Osteoblast (primary cell): ENCODE results near the gene PDGFRA. TPM values are rescaled to one million over a fixed set of nuclear protein-coding genes. Genes with fewer than 3 reads are reported as not detected.

Source experiments
- DNase-seq: peaks from one replicate; pipeline ENCODE4 v3.0.0; 2011; ENCODE audit warnings: low spot score, mixed read lengths; ENCODE audit not compliant: insufficient read length; ENCODE audit errors: missing footprints
- H2AFZ ChIP-seq: 2 replicates; pipeline ENCODE4 v1.6.0; 2011; ENCODE audit warnings: mild to moderate bottlenecking, low read length
- H3K27ac ChIP-seq: 2 replicates; pipeline ENCODE4 v1.5.1; 2011; ENCODE audit warnings: mild to moderate bottlenecking, low read depth, low read length, moderate library complexity
- H3K27me3 ChIP-seq: 2 replicates; pipeline ENCODE4 v1.6.0; 2012; ENCODE audit warnings: mild to moderate bottlenecking, control low read depth, inconsistent platforms, low read length, moderate library complexity; ENCODE audit not compliant: insufficient read depth
- H3K36me3 ChIP-seq: 2 replicates; pipeline ENCODE4 v1.5.1; 2011; ENCODE audit warnings: mild to moderate bottlenecking, low read length, control low read depth, moderate library complexity; ENCODE audit not compliant: insufficient read depth
- H3K4me1 ChIP-seq: 2 replicates; pipeline ENCODE4 v1.5.1; 2011; ENCODE audit warnings: mild to moderate bottlenecking, low read length, control low read depth, moderate library complexity; ENCODE audit not compliant: insufficient read depth
- H3K4me2 ChIP-seq: 2 replicates; pipeline ENCODE4 v1.6.0; 2011; ENCODE audit warnings: mild to moderate bottlenecking, low read length; ENCODE audit not compliant: insufficient read depth
- H3K4me3 ChIP-seq: fragments of 200-600 bp; sonication (generic); 3 replicates; pipeline ENCODE4 v1.5.1; 2012; ENCODE audit warnings: mild to moderate bottlenecking, low read length, inconsistent platforms; ENCODE audit not compliant: insufficient read depth
- H3K79me2 ChIP-seq: 2 replicates; pipeline ENCODE4 v1.6.0; 2012; ENCODE audit warnings: mild to moderate bottlenecking, low read length, control low read depth, inconsistent platforms; ENCODE audit not compliant: insufficient read depth
- H3K9me3 ChIP-seq: 2 replicates; pipeline ENCODE4 v1.5.1; 2011; ENCODE audit warnings: low read depth, low read length, control low read depth
- H4K20me1 ChIP-seq: 2 replicates; pipeline ENCODE4 v1.6.0; 2012; ENCODE audit warnings: mild to moderate bottlenecking, low read length, control low read depth; ENCODE audit not compliant: insufficient read depth
- total RNA-seq: library from RNA; depleted of rRNA; stranded (reverse); fragments of >200 nt; gene quantifications from 2 replicates; pipeline ENCODE4 v1.2.3, GENCODE V29; 2012
- TF ChIP-seq, protein P1 (sequence below): IDR thresholded peaks from 2 replicates; pipeline ENCODE4 v1.5.1; 2011; ENCODE audit warnings: mild to moderate bottlenecking, low read depth, low read length, moderate library complexity; ENCODE audit errors: extremely low read depth

PDGFRA gene
- total RNA-seq, 1 donor, result 316 TPM

DNA sequence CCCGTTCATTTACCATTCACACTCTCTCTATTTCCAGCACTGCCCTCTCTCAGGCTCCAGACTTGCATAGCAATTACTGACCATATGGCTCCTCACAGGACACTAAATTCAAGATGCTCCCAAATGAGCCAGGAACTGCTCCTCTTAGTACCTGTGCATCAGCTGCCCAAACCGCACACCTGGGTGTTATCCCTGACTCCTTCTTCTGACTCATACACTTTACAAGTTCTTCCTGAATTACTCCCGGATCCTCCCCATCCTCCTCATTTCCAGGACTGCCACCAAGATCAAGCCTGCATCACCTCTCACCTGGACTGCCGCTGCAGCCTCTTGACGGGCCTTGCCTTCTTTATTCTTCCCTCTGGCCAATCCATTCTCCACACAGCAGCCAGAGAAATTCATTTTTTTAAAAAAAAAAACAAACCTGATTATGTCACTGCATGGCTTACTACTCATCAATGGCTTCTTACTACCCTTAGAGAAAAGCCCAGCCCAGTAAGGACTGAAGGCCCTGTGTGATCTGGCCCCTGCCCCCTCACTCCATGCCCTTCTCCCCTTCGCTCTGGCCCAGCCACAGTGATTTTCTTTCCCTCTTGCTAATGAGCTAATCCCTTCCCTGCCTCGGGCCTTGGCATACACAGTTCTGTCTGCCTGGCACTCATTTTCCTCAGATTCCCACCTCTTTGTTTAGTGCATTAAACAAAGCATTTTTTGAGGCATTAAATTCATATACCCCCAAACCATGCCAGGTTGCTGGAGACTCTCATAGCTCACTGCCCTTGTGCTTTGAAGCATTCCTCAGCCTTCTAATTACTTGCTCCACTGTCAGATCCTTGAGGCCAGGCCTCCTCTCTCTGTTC lies 92.0 kb downstream of the PDGFRA start:
- DNase-seq, result peak; percentile 27
- H3K4me2 ChIP-seq, result no peak overlapping the region
- H3K79me2 ChIP-seq, result no peaks in the 10 kb centered on the region
- no peaks in the 10 kb centered on the region for H4K20me1 ChIP-seq
- no peaks in the 10 kb centered on the region for H3K9me3 ChIP-seq
- no peaks in the 10 kb centered on the region for H3K36me3 ChIP-seq
- H2AFZ ChIP-seq, result no peak overlapping the region
- no peaks in the 10 kb centered on the region for H3K4me1 ChIP-seq
- TF ChIP-seq, protein P1, sequence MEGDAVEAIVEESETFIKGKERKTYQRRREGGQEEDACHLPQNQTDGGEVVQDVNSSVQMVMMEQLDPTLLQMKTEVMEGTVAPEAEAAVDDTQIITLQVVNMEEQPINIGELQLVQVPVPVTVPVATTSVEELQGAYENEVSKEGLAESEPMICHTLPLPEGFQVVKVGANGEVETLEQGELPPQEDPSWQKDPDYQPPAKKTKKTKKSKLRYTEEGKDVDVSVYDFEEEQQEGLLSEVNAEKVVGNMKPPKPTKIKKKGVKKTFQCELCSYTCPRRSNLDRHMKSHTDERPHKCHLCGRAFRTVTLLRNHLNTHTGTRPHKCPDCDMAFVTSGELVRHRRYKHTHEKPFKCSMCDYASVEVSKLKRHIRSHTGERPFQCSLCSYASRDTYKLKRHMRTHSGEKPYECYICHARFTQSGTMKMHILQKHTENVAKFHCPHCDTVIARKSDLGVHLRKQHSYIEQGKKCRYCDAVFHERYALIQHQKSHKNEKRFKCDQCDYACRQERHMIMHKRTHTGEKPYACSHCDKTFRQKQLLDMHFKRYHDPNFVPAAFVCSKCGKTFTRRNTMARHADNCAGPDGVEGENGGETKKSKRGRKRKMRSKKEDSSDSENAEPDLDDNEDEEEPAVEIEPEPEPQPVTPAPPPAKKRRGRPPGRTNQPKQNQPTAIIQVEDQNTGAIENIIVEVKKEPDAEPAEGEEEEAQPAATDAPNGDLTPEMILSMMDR, result no peak
- no peak overlapping the region for H3K4me3 ChIP-seq
- H3K27me3 ChIP-seq, result no peaks in the 10 kb centered on the region
- H3K27ac ChIP-seq, result no peak overlapping the region

DNA sequence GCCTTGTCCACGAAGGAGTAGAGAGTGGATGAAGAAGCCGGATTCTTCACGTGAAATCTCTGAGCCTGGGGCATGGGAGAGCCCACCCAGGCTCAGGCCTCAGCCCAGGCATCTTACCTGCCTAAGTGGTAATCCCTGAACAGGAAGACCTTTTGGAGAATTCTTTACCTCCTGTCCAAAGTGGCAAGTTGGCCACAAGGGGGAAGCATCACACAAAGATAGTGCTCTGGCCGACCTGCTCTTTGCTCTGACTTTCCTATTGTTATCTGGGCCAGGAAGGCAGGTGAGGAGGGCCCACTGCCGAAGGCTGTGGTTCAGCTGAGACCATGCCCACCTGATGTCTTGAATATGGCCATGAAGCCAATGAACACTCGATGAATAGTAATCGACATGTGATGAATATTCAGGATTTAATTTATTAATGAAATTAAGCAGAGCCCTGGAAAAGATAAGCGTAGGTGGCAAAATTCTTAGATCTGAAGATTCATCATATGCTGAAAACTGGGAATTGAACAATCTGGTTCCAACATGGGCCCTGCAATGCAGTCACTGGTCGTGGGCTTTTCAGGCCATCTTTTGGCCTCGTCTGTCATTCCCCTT lies 93.8 kb downstream of the PDGFRA start:
- TF ChIP-seq, protein P1, result peak; percentile 84
- H3K27ac ChIP-seq, result no peak overlapping the region
- no peak overlapping the region for H2AFZ ChIP-seq
- peak; percentile 95 for DNase-seq
- no peaks in the 10 kb centered on the region for H3K79me2 ChIP-seq
- no peaks in the 10 kb centered on the region for H4K20me1 ChIP-seq
- H3K36me3 ChIP-seq, result no peaks in the 10 kb centered on the region
- no peaks in the 10 kb centered on the region for H3K4me1 ChIP-seq
- H3K9me3 ChIP-seq, result no peaks in the 10 kb centered on the region
- H3K4me3 ChIP-seq, result no peak overlapping the region
- no peaks in the 10 kb centered on the region for H3K27me3 ChIP-seq
- no peak overlapping the region for H3K4me2 ChIP-seq

DNA sequence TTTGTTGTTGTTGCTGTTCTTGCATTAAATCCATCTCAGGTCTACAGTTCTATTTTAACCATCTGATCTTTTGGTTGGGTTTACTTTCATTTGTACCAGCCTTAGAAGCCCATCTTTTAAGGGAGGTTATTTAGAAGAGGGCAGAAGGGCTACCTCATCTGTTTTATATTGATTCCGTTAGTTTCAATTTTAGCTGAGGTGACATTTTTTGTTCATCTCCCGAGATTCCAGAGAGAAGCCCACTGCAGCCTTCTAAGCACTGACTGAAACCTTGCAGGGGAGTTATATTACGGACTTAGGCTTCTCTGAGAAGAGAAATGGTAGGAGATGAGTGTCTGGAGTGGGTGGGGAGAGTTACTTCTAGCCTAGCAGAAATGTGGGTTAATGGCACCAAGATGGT lies 101.8 kb downstream of the PDGFRA start:
- Histone ChIP-seq H4K20me1 (no peaks in the 10 kb centered on the region), H3K4me3 (no peak overlapping the region), H3K36me3 (no peaks in the 10 kb centered on the region), H3K27me3 (peaks cover 6% of the 10 kb centered on the region), H3K4me2 (no peak overlapping the region), H3K79me2 (no peaks in the 10 kb centered on the region), H3K27ac (no peak overlapping the region), H3K9me3 (no peaks in the 10 kb centered on the region), H2AFZ (no peak overlapping the region), H3K4me1 (no peaks in the 10 kb centered on the region)
- TF ChIP-seq, protein P1, result no peak
- no peak for DNase-seq

DNA sequence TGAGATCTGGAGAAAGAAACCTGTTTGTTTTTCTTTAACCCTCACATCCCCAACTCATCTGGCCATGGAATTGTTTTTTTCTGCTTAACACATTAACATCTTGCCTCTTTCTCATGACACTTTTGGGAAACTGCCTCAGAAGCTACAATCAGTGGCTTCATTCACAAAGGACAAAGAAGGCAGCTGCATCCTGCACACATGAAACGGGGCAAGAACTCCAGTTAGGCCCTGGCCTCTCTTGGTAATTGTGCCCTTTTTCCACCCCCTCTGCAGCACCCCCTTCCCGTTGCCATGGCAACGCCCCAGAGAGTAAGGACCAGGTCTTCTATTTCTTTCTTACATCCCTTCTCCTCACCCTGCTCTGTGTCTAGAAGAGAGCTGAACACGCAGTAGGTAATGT lies 103.4 kb downstream of the PDGFRA start:
- Histone ChIP-seq H3K27ac (no peak overlapping the region), H3K4me1 (no peaks in the 10 kb centered on the region), H3K36me3 (no peaks in the 10 kb centered on the region), H3K4me3 (no peak overlapping the region), H4K20me1 (no peaks in the 10 kb centered on the region), H2AFZ (no peak overlapping the region), H3K79me2 (no peaks in the 10 kb centered on the region), H3K9me3 (no peaks in the 10 kb centered on the region), H3K27me3 (peaks cover 8% of the 10 kb centered on the region), H3K4me2 (no peak overlapping the region)
- TF ChIP-seq, protein P1, result no peak
- DNase-seq, result no peak
